ENCODE measurements around the gene TRMT1.

TRMT1 gene

GRCh38 chr19:13069415-13070359 lies 46.9 kb downstream of the TRMT1 start:
- DNase-seq (ENCODE audit: extremely low read depth, low read depth) = no peak
- TF ChIP-seq CTCF (IDR thresholded peaks at IDR 0.05; ENCODE audit: low read depth, low read length) = no peak

GRCh38 chr19:13068085-13068846 lies 48.3 kb downstream of the TRMT1 start:
- no peak for DNase-seq (ENCODE audit: extremely low read depth, low read depth)
- TF ChIP-seq CTCF (IDR thresholded peaks at IDR 0.05; ENCODE audit: low read depth, low read length) = no peak

GRCh38 chr19:13066933-13067807 lies 49.4 kb downstream of the TRMT1 start:
- TF ChIP-seq CTCF (IDR thresholded peaks at IDR 0.05; ENCODE audit: low read depth, low read length) = no peak
- DNase-seq (ENCODE audit: extremely low read depth, low read depth) = no peak

GRCh38 chr19:13066226-13066625 lies 50.3 kb downstream of the TRMT1 start:
- DNase-seq (ENCODE audit: extremely low read depth, low read depth) = no peak
- no peak for TF ChIP-seq CTCF (IDR thresholded peaks at IDR 0.05; ENCODE audit: low read depth, low read length)

GRCh38 chr19:13064092-13064489 lies 52.4 kb downstream of the TRMT1 start:
- no peak for TF ChIP-seq CTCF (IDR thresholded peaks at IDR 0.05; ENCODE audit: low read depth, low read length)

GRCh38 chr19:13063461-13064091 lies 53.0 kb downstream of the TRMT1 start:
- no peak for DNase-seq (ENCODE audit: extremely low read depth, low read depth)
- TF ChIP-seq CTCF (IDR thresholded peaks at IDR 0.05; ENCODE audit: low read depth, low read length) = no peak

More at GRCh38 chr19:13064092-13064489, 52.4 kb downstream of the TRMT1 start:
- no peak for DNase-seq (ENCODE audit: extremely low read depth, low read depth)
